Endodermal cell (in vitro differentiated cells): ENCODE data around the gene CX3CL1. TPM values are rescaled to one million over a fixed set of nuclear protein-coding genes. Genes with fewer than 3 reads are reported as not detected.

Experiments
- DNase-seq: peaks from one replicate; pipeline ENCODE4 v3.0.0-alpha.2; 2017
- H3K27ac ChIP-seq: 2 replicates; pipeline ENCODE4 v1.5.1; 2013; ENCODE audit warnings: mild to moderate bottlenecking, low read depth, low read length, moderate library complexity
- H3K27me3 ChIP-seq: 2 replicates; pipeline ENCODE4 v1.6.1; 2013; ENCODE audit warnings: mild to moderate bottlenecking, low read length, moderate library complexity; ENCODE audit not compliant: insufficient read depth, control insufficient read depth, poor library complexity, severe bottlenecking
- H3K36me3 ChIP-seq: 2 replicates; pipeline ENCODE4 v1.7.0; 2013; ENCODE audit warnings: mild to moderate bottlenecking, low read length, moderate library complexity; ENCODE audit not compliant: control insufficient read depth, insufficient read depth
- H3K4me1 ChIP-seq: one replicate; pipeline ENCODE4 v1.7.0; 2013; ENCODE audit warnings: low read length; ENCODE audit not compliant: control insufficient read depth, insufficient read depth
- H3K4me3 ChIP-seq: 2 replicates; pipeline ENCODE4 v1.5.1; 2013; ENCODE audit warnings: mild to moderate bottlenecking, low read length, moderate library complexity
- H3K9ac ChIP-seq: 2 replicates; pipeline ENCODE4 v1.6.1; 2013; ENCODE audit warnings: mild to moderate bottlenecking, low read length, moderate library complexity; ENCODE audit not compliant: poor library complexity, severe bottlenecking; ENCODE audit errors: extremely low read depth
- H3K9me3 ChIP-seq: 2 replicates; pipeline ENCODE4 v1.6.1; 2013; ENCODE audit warnings: mild to moderate bottlenecking, low read length, moderate library complexity; ENCODE audit not compliant: control insufficient read depth
- H3K27ac Mint-ChIP-seq: 2 replicates; pipeline ENCODE4 v1.8.0; 2020; ENCODE audit warnings: mixed read lengths
- H3K27me3 Mint-ChIP-seq: 2 replicates; pipeline ENCODE4 v1.8.0; 2021; ENCODE audit warnings: mild to moderate bottlenecking, mixed read lengths; ENCODE audit not compliant: insufficient read depth
- H3K36me3 Mint-ChIP-seq: 2 replicates; pipeline ENCODE4 v1.8.0; 2020; ENCODE audit warnings: low read depth, mixed read lengths
- H3K4me1 Mint-ChIP-seq: 2 replicates; pipeline ENCODE4 v1.8.0; 2020; ENCODE audit warnings: mixed read lengths
- H3K4me3 Mint-ChIP-seq: 2 replicates; pipeline ENCODE4 v1.8.0; 2020; ENCODE audit warnings: mild to moderate bottlenecking, moderate library complexity, mixed read lengths
- H3K9me3 Mint-ChIP-seq: 2 replicates; pipeline ENCODE4 v1.8.0; 2020; ENCODE audit warnings: mild to moderate bottlenecking, mixed read lengths
- WGBS, 2 experiments: methylation state at CpG; one replicate each; pipeline versions ENCODE4 v1.1.5 to v1.1.7; 2013; ENCODE audit warnings: missing lambda C conversion rate in 2 of 2, mixed read lengths in 1 of 2; ENCODE audit not compliant: insufficient coverage in 1 of 2, insufficient read length in 1 of 2; 5-methylcytosine and 5-hydroxymethylcytosine counted together
- total RNA-seq, 2 donors: library from RNA; stranded (reverse); fragmentation: NEBNext Ultra II Directional in 1 of 2; extraction: Animal tissue kit (Norgen Biotek cat#: 25700) in 1 of 2; gene quantifications; 2 replicates in 1 of 2; 3 replicates in 1 of 2; pipeline ENCODE4 v1.2.1, GENCODE V29; 2021
- TF ChIP-seq, protein P1 (sequence below): fragments of 200-600 bp; sonication (generic); conservative IDR thresholded peaks from 2 replicates; pipeline ENCODE4 v1.5.0; 2021; ENCODE audit warnings: antibody characterized with exemption, mild to moderate bottlenecking

Gene CX3CL1
- total RNA-seq, 2 donors from 2014 or later = 0.18 to 1.0 TPM

DNA sequence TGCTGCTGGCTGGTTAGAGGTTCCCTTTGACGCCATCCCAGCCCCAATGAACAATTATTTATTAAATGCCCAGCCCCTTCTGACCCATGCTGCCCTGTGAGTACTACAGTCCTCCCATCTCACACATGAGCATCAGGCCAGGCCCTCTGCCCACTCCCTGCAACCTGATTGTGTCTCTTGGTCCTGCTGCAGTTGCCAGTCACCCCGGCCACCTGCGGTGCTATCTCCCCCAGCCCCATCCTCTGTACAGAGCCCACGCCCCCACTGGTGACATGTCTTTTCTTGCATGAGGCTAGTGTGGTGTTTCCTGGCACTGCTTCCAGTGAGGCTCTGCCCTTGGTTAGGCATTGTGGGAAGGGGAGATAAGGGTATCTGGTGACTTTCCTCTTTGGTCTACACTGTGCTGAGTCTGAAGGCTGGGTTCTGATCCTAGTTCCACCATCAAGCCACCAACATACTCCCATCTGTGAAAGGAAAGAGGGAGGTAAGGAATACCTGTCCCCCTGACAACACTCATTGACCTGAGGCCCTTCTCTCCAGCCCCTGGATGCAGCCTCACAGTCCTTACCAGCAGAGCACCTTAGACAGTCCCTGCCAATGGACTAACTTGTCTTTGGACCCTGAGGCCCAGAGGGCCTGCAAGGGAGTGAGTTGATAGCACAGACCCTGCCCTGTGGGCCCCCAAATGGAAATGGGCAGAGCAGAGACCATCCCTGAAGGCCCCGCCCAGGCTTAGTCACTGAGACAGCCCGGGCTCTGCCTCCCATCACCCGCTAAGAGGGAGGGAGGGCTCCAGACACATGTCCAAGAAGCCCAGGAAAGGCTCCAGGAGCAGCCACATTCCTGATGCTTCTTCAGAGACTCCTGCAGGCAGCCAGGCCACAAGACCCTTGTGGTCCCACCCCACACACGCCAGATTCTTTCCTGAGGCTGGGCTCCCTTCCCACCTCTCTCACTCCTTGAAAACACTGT, 11.3 kb downstream of the CX3CL1 start:
- no peaks in the 10 kb centered on the region for H3K36me3 Mint-ChIP-seq
- TF ChIP-seq, protein P1, sequence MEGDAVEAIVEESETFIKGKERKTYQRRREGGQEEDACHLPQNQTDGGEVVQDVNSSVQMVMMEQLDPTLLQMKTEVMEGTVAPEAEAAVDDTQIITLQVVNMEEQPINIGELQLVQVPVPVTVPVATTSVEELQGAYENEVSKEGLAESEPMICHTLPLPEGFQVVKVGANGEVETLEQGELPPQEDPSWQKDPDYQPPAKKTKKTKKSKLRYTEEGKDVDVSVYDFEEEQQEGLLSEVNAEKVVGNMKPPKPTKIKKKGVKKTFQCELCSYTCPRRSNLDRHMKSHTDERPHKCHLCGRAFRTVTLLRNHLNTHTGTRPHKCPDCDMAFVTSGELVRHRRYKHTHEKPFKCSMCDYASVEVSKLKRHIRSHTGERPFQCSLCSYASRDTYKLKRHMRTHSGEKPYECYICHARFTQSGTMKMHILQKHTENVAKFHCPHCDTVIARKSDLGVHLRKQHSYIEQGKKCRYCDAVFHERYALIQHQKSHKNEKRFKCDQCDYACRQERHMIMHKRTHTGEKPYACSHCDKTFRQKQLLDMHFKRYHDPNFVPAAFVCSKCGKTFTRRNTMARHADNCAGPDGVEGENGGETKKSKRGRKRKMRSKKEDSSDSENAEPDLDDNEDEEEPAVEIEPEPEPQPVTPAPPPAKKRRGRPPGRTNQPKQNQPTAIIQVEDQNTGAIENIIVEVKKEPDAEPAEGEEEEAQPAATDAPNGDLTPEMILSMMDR = no peak
- no peaks in the 10 kb centered on the region for H3K9me3 ChIP-seq
- no peak overlapping the region for H3K27ac ChIP-seq
- no peaks in the 10 kb centered on the region for H3K4me1 Mint-ChIP-seq
- no peaks in the 10 kb centered on the region for H3K27me3 ChIP-seq
- H3K27me3 Mint-ChIP-seq = no peaks in the 10 kb centered on the region
- H3K4me1 ChIP-seq = no peaks in the 10 kb centered on the region
- no peak overlapping the region for H3K9ac ChIP-seq
- no peaks in the 10 kb centered on the region for H3K9me3 Mint-ChIP-seq
- no peak overlapping the region for H3K4me3 Mint-ChIP-seq
- peak; percentile 59 for DNase-seq
- WGBS, 2 experiments = 60 to 83% methylated on average over 1 to 8 of the region's 8 CpGs
- H3K36me3 ChIP-seq = no peaks in the 10 kb centered on the region
- H3K4me3 ChIP-seq = no peak overlapping the region
- H3K27ac Mint-ChIP-seq = no peak overlapping the region

DNA sequence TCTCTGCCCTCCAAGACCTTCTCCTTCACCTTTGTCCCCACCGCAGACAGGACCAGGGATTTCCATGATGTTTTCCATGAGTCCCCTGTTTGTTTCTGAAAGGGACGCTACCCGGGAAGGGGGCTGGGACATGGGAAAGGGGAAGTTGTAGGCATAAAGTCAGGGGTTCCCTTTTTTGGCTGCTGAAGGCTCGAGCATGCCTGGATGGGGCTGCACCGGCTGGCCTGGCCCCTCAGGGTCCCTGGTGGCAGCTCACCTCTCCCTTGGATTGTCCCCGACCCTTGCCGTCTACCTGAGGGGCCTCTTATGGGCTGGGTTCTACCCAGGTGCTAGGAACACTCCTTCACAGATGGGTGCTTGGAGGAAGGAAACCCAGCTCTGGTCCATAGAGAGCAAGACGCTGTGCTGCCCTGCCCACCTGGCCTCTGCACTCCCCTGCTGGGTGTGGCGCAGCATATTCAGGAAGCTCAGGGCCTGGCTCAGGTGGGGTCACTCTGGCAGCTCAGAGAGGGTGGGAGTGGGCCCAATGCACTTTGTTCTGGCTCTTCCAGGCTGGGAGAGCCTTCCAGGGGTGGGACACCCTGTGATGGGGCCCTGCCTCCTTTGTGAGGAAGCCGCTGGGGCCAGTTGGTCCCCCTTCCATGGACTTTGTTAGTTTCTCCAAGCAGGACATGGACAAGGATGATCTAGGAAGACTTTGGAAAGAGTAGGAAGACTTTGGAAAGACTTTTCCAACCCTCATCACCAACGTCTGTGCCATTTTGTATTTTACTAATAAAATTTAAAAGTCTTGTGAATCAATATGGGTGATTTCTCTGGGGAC, 12.2 kb downstream of the CX3CL1 start:
- Mint-ChIP-seq H3K4me3 (no peak overlapping the region), H3K4me1 (no peaks in the 10 kb centered on the region), H3K9me3 (no peaks in the 10 kb centered on the region), H3K36me3 (no peaks in the 10 kb centered on the region), H3K27me3 (no peaks in the 10 kb centered on the region), H3K27ac (no peak overlapping the region)
- H3K4me1 ChIP-seq = no peaks in the 10 kb centered on the region
- no peak overlapping the region for H3K9ac ChIP-seq
- H3K9me3 ChIP-seq = no peaks in the 10 kb centered on the region
- no peak for DNase-seq
- no peak overlapping the region for H3K4me3 ChIP-seq
- H3K36me3 ChIP-seq = no peaks in the 10 kb centered on the region
- TF ChIP-seq, protein P1 = no peak
- WGBS, 2 experiments = 90 to 97% methylated on average over 6 to 10 of the region's 11 CpGs
- H3K27me3 ChIP-seq = no peaks in the 10 kb centered on the region
- H3K27ac ChIP-seq = no peak overlapping the region

DNA sequence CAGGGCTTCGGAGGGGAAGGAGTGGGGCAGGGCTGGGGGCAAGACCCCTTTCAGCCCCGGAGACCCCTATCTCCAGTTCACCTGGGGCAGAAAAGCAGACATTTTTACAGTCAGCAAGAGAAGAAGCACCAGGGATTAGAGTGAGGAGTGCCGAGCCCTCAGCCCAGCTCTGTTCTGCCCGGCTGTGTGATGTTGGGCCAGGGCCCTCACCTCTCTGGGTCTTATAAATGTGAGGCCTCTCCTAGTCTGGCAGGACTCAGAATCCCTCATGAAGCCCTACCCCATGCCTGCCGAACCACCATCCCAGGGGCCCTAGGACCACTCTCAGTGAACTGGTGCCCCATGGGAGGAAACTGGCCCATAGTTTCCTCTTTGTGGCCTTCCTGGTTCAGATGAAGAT, 12.8 kb downstream of the CX3CL1 start:
- no peaks in the 10 kb centered on the region for H3K9me3 Mint-ChIP-seq
- no peaks in the 10 kb centered on the region for H3K9me3 ChIP-seq
- no peak overlapping the region for H3K27ac ChIP-seq
- DNase-seq = no peak
- H3K27ac Mint-ChIP-seq = no peak overlapping the region
- no peaks in the 10 kb centered on the region for H3K36me3 Mint-ChIP-seq
- no peaks in the 10 kb centered on the region for H3K27me3 Mint-ChIP-seq
- no peaks in the 10 kb centered on the region for H3K36me3 ChIP-seq
- no peak overlapping the region for H3K9ac ChIP-seq
- H3K27me3 ChIP-seq = no peaks in the 10 kb centered on the region
- WGBS, 2 experiments = 80 to 86% methylated on average over 4 to 5 of the region's 5 CpGs
- H3K4me3 Mint-ChIP-seq = no peak overlapping the region
- H3K4me1 Mint-ChIP-seq = no peaks in the 10 kb centered on the region
- no peaks in the 10 kb centered on the region for H3K4me1 ChIP-seq
- no peak overlapping the region for H3K4me3 ChIP-seq
- TF ChIP-seq, protein P1 = no peak
